AG20443 (cell line): ENCODE results near the gene HAPSTR1.
A peak's percentile ranks its signal among the peaks of the same experiment; 100 is the strongest.

Experiments used
- DNase-seq: peaks from one replicate; pipeline ENCODE4 v3.0.0; 2012; ENCODE audit warnings: low spot score, mixed read lengths

The HAPSTR1 gene

GRCh38 chr16:9097266-9098219, 6.1 kb downstream of the HAPSTR1 start:
- DNase-seq = no peak

- no peak for DNase-seq
Measured at GRCh38 chr16:9098377-9099090, 7.1 kb downstream of the HAPSTR1 start.

GRCh38 chr16:9099131-9099625, 7.7 kb downstream of the HAPSTR1 start:
- DNase-seq = no peak

GRCh38 chr16:9102379-9102778, 10.9 kb downstream of the HAPSTR1 start:
- peak; percentile 80 for DNase-seq

DNA sequence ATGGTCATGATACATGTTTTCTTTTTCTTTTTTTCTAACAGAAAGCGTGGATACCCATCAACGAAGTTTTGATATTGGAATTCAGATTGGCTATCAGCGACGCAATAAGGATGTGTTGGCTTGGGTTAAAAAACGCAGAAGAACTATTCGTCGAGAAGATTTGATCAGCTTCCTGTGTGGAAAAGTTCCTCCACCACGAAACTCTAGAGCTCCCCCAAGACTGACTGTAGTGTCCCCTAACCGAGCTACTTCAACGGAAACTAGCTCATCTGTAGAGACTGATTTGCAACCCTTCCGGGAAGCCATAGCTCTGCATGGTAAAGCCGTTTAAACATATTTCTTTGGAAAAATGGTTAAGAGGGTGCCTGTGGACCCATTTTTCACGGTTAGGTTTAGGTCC, 11.5 kb downstream of the HAPSTR1 start:
- DNase-seq = no peak

GRCh38 chr16:9103546-9103945, 12.1 kb downstream of the HAPSTR1 start:
- no peak for DNase-seq

DNA sequence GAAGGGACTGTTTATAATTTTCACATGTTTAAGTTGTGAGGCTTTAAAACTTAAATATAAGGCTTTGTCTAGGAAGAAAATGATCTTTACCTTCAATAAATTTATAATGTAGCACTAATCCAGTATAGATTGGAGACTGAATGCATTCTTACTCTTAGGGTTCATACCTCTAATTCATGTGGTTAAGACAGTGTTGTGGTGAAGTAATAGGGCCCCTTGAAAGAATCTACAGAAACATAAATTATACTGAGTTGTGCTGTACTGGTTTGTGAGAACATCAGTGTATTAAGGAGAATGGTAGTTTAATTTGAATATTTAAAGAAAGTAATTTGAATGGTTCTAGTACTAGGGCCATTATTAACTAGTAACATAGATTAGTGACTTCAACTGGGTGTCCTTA, 13.7 kb downstream of the HAPSTR1 start:
- no peak for DNase-seq

DNA sequence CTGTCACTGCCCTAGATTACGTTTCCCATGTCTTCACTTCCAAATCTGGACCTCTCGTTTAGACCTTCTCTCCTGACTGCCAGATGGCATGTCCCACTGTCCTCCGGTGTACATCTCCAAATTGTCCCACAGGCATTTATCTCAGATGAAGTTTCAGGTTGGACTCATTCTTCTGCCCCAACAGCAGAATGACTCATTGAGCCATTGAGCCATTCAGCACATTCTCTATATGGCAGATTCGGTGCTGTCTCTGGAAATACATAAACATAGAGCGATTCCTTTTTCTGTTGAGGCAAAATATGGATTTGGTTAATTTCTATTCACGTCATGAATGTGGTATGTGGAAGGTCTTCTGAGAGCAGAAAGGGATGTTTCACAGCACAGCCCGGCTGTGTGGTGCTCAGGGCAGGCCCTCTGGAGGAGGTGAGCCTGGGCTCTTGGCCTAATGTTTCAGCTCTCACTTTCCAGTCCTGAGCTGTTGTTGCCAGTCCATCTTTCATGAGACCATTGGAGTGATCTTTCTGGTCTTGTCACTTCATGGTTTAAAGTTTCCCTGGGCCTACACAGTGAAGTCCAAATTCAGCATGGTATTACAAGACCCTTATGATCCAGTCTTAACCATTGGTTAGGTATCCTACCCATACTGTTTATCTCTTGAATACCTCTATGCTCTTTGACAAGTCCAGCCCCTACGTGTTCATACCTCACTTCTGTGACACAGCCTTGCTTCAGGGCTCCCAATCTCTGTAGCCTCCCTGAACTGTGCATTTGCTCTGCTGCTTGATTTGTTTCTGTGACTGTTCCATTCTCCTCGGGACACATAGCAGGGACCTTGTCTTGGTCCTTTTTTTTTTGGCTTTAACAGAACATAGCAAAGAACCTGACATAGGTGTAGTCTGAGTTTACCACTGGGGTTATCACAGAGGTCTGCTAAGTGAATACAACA, 15.9 kb downstream of the HAPSTR1 start:
- peak; percentile 45 for DNase-seq

DNA sequence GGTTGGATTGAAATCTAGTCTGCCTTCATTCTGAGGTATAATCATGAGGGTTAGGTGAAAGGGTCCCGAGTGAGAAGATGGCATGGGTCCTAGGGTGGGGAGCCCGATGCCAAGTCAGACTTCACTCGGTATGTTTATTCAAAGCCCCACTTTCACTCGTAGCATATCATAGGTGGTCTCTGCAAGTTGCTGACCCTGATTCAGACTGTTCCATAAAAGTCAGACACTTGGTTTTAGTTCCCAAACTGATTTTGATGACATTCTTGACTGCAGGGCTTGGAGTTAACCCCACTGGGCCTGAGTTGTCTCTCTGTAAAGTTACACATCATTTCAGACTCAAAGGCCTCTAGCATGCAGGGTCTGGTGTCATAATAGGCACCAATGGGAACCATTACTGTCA, 17.8 kb downstream of the HAPSTR1 start:
- no peak for DNase-seq

GRCh38 chr16:9112166-9112843, 20.9 kb downstream of the HAPSTR1 start:
- DNase-seq = no peak

GRCh38 chr16:9112844-9113186, 21.4 kb downstream of the HAPSTR1 start:
- DNase-seq = no peak

DNA sequence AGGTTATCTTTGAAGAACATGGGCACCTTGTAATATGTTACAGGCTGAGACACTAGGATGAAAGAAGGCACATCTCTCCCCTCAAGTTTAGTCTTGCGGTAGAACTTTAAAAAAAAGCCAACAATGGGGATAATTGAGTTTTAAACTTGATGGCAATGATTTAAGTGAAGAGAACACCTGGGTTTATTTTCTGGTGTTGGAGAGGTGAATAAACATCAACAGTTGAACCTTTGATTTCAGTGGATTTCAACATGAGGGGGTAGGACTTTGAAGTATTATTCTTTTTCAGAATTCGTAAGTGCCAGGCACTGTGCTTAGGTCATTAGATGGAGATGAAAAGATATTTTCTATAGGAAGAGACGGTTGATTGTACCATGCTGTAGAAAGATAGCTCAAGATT, 22.3 kb downstream of the HAPSTR1 start:
- no peak for DNase-seq

- DNase-seq = no peak
Measured at GRCh38 chr16:9114112-9114511, 22.7 kb downstream of the HAPSTR1 start.

DNA sequence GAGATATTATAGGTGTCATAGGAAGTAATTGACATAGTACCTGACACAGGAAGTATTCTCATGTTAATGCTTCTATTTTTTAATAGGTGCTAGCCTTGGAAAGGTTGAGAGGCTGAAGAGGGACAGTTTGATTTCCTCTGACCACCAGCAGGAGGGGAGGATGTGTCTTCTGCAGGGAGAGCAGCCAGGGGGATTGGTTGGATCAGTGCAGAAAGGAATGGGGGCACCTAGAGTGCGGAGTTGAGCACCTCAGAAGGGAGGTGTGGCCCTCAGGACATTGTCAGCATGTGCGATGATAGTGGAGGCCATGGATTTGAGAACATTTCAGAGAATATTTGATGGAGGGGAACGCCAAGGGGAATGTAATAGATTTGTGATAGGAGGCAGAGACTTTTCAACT, 23.4 kb downstream of the HAPSTR1 start:
- DNase-seq = no peak

- no peak for DNase-seq
Measured at GRCh38 chr16:9115277-9115676, 23.8 kb downstream of the HAPSTR1 start.

- no peak for DNase-seq
Measured at GRCh38 chr16:9116141-9116540, 24.7 kb downstream of the HAPSTR1 start.

- DNase-seq = no peak
Measured at GRCh38 chr16:9118170-9118569, 26.7 kb downstream of the HAPSTR1 start.

DNA sequence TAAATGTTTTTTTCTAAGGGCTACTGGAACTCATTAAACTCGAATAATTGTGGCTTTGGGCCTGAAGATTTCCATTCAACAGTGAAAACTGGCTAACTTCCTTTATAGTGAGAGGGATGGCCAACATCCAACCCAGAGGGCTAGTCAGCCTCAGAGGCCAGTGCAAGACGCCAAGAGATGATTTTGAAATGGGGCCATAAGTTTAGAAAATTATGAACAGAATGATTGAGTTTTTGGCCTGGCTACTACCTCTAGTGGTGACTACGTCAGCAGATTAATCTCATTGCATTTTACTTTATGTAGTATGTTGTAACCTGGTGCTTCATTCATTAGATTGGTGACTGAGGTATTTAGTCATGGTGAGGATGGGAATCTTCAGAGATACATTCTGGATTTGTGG, 28.4 kb downstream of the HAPSTR1 start:
- peak; percentile 81 for DNase-seq

DNA sequence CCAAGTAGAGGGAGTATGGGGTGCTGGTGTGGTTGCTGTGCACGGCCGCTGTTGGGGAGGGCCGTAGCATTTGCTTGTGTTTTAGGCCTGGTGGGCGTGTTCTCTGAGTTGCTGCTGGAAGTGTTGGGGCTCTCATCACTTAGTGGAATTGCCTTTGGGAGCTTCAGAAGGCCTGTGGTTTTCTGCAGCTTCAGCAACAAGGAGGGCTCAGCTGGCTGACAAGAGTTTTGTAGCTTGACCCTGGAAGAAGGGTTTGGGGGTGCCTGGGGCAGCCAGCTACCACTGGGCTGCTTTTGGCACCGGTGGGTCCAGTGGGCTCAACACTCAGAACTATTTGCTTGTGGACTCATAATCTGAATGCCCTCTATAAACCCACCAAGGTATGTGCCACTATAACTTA, 30.9 kb downstream of the HAPSTR1 start:
- no peak for DNase-seq

- DNase-seq = no peak
Measured at GRCh38 chr16:9122969-9123368, 31.5 kb downstream of the HAPSTR1 start.

DNA sequence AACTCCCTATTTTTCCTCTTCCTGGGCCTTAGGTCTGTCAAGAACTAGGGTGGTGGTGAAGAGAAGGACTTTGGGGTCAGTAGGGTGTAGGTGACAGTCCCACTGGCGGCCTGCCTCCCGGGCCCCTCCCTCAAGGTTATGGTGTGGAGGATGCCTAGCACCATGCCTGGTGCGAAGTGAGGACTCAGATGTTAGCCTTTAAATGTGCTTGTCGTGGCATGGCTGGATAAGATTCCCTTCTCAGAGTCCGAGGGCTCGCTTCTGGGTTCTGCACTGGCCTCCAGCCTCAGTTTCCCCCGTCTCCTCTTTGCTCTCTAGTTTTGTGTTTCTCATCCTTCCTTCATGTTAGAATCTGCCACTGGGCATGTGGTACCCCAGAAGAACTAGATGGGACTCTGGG, 32.0 kb downstream of the HAPSTR1 start:
- DNase-seq = no peak

DNA sequence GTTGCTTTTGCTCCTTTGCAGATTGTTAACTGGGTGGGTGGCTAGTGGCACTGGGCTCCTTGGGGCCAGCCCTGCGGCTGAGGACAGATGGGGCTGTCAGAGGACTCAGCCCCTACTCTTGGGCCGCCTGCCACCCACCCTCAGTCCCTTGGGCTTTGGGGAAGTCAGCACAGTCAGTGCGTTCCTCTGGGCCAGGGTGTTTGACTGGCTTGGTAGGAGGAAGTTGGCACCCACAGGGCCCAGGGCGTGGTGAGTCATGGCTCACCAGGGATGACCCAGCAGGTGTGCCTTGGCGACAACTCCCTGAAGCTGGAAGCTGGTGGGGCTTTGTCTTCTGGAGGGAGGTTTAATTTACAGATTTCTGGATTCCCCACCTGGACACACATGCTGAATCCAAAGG, 32.4 kb downstream of the HAPSTR1 start:
- peak; percentile 11 for DNase-seq
